Stimulated activated CD8-positive, alpha-beta memory T cell treated with anti-CD3 and anti-CD28 coated beads, Interleukin-4, amount 100 ng/mL, for 24 hours (primary cell): ENCODE data around the gene NBPF26.
"Not testable (repeated sequence)": the region's sequence is repeated elsewhere in the genome, so short reads cannot be mapped to it uniquely, and the experiment has no call there.

ENCODE experiments used
- DNase-seq: peaks from one replicate; pipeline ENCODE4 v3.0.0-alpha.2; 2020; ENCODE audit warnings: low read depth

The NBPF26 gene

GRCh38 chr1:120723715-120724402, at the start of gene NBPF26:
Gene NBPF26 (plus strand): TSS chr1:120723945.
- DNase-seq: peak; percentile 44

GRCh38 chr1:120680106-120680819, 43.5 kb upstream of the NBPF26 start:
- not testable (repeated sequence) for DNase-seq

DNA sequence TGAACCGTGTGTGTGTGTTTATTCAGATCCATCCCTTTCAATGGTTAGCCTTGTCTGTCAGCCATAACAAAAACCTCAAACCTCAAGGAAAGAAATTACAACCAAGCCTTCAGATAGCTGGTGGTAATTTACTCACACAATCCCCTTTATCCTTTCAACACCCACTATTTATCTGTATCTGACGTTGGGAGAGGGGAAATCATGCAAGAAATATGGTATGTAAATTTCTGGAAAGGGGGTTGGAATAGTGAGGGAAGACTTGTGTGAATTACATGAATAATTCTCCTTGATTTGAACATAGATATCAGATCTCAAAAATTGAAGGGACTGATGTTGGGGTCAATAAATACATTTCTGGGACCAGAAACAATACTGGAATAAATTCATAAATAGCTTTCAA, 42.8 kb upstream of the NBPF26 start:
- DNase-seq: not testable (repeated sequence)

DNA sequence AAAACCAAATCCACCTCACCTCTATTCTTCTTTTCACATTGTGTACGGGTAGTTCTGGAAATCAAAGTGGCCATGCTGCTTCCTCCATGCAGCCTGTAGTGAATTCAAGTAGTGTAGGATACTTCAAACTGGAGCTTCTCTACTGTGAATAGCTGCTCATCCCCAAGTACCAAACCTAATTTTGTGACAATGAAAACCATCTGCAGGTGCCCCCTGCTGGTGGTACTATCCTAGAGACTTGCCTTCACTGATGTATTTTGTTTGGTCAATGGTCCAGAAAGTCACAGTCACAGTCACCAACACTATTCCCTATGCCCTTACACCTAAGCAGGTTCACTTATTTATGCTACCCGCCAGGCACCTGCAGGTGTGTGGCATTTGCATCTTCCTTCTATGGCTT, 39.3 kb upstream of the NBPF26 start:
- not testable (repeated sequence) for DNase-seq

DNA sequence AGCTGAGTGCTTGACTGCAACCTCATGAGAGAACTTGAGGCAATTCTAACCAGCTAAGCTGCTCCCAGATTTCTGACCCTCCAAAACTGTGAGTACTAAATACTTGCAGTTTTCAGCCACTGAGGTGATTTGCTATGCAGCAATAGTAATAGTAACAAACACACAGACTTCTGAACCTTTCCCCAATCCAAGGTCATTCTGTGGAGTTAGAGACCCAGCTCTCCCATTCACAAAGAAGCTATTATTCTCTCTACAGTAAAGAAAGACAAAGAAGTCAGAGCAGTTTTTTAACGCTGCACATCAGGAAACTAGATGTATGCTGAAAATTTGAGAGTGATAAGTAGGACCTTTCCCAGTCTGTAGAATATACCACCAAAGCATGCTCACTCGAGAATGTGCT, 38.1 kb upstream of the NBPF26 start:
- not testable (repeated sequence) for DNase-seq

- not testable (repeated sequence) for DNase-seq
Observed at GRCh38 chr1:120687250-120687649, 36.5 kb upstream of the NBPF26 start.

DNA sequence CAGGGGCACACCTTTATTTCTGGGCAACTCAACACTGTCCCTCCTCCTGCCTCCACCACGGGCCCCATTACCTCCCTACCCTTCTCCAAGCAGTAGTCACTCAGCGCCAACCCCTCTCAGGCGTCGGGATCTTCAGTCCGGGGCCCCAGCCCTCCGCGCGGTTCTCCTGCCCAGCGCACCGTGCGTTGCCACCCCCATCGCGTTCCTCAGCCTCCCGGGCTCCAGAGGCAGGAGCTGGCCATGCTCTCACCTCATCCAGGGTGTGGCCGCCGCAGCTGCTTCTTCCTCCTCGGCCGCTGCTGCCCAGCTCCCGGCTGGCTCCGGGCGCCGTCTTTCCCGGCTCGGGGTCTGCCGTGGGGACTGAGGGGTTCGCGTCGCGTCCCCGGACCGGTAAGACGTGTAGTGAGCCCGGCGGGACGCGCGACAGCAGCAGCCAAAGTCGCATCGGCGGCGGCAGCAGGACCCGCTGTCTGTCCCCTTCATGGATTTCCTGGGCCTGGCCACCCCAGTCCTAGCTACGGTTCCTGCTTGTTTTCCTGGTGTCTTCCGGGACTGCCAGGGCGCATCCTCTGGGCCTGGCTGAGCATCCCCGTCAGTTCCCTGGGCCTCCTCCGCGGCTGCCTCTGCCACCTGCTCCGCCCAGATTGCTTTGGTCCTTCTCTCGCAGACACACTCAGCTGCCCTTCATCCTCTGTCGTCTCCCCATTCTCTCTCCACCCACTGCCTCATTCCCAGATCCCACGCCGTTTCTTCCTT, 22.8 kb upstream of the NBPF26 start:
- DNase-seq: not testable (repeated sequence)

GRCh38 chr1:120723358-120723714, 409 bp upstream of the NBPF26 start:
- not testable (repeated sequence) for DNase-seq

DNA sequence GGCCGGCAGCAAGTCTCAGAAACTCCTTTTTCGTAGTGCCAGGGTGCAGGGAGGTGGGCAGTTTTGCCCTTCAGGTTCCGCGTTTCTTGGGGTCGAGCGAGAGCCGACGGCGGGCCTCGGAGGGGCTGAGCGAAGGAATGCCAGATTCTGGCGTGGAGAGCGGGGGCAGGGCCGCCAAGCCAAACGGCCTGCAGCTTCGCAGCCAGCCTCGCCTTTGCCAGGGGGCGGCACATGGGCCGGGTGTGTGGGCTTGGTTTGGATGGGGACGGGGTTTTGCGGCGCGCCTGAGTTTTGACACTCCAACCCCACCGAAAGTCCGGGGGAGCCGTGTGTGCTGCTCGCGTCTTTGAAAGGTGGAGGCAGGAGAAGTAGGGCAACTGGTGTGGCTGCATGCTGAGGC, 762 bp downstream of the NBPF26 start:
- DNase-seq: not testable (repeated sequence)

DNA sequence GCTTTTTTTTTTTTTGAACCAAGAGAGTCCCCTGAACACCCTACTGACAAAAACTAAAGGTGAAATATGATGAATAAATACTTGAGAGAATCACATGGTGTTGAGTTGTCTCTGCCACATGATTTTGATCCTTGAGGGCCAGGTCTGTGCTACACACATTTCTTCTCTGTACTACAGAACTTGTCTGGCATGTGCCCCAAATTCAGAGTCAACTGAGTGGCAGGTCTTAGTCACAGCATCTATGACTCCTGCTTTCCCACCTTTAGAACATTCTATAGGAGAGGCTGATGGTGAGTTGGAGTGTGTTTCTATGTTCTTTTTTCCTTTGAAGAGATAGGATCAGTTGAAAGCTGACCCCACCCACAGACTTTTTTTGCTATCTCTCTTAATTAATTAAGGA, 5.1 kb downstream of the NBPF26 start:
- DNase-seq: not testable (repeated sequence)

DNA sequence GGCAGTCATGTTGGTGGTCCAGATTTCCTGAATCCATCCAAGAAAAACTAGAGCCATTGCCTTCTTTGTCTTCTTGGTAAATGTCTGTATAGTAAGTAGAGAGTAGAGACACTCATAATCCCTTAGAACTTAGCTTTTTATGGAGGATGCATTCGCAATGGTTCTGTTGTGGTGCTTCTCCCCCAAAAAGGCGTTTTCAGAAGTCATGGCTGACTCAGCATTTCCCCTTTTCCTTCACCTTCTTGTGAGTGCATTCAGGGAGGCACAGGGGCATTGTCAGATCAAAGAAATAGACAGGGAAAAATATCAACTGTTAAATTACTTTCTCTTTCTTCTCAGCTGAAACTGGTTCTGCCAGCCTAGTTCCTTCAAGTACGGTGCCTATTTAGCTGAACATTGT, 45.3 kb downstream of the NBPF26 start:
- DNase-seq: not testable (repeated sequence)

DNA sequence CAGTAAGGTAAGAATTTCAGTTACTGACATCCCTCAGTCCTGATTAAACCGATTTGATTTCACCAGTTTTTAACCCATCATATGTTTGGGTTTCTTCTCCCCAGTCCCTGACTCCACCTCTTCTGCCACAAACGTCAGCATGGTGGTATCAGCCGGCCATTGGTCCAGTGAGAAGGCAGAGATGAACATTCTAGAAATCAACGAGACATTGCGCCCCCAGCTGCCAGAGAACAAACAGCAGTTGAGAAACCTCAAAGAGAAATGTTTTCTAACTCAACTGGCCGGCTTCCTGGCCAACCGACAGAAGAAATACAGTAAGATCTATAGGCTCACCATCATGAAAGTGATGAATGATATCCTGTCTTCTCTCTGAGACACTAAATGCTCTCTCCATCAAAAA, 81.7 kb downstream of the NBPF26 start:
- not testable (repeated sequence) for DNase-seq

- DNase-seq: peak; percentile 5
Observed at GRCh38 chr1:120811822-120812221, 88.1 kb downstream of the NBPF26 start.

DNA sequence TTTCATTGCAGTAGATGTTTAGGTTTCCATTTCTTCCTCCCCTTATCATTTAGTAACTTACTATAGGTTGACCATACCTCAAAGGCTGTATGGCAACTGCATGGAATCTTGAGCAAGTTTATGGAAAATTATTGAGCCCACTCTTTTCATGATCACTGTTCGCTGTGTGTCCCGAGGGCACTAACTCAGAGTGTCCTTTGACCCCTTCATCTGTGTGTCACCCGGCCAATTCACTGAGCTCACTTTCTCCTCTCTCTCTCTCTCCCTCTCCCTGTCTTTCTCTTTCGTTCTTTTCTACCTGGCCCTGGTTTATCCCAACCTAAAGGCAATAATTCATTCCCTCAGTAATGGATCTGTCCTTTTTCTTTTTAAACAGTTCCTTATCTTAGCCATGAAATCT, 101.3 kb downstream of the NBPF26 start:
- DNase-seq: not testable (repeated sequence)

- not testable (repeated sequence) for DNase-seq
Observed at GRCh38 chr1:120826623-120827022, 102.9 kb downstream of the NBPF26 start.

DNA sequence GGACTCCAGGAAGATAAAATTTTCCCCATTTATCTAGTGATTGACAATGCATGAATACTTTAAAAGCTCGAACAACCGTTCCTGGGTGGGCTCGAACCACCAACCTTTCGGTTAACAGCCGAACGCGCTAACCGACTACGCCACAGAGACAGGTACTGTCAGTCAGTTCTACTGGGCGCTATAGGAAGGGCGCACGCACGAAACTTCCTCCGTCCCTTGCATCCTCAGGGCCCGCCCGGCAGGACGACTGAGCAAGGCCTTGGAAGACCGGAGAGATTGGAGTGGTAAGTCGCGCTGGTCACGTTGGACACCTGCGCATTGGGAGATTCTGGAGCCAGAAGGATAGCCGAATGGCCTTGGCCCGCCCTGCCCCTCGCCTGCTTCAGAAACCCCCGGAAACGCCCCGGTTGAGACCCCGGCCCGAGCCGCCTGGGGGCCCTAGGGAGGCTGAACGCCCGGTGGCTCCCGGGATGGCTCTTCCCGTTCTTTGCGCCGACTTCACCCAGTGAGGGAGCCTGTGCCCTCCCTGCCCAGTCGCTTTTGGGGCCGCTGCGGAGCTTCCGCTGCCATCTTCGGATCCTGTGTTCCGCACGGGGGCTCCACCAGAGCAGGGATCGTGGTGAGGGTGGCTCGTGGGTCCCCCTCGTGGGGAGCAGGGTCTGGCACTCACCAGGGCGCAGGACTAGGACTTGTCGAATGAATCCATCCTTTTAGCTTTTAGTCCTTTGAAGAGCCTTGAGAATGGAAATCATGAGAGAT, 120.6 kb downstream of the NBPF26 start:
- peak; percentile 45 for DNase-seq

- not testable (repeated sequence) for DNase-seq
Observed at GRCh38 chr1:120844945-120845330, 121.2 kb downstream of the NBPF26 start.

DNA sequence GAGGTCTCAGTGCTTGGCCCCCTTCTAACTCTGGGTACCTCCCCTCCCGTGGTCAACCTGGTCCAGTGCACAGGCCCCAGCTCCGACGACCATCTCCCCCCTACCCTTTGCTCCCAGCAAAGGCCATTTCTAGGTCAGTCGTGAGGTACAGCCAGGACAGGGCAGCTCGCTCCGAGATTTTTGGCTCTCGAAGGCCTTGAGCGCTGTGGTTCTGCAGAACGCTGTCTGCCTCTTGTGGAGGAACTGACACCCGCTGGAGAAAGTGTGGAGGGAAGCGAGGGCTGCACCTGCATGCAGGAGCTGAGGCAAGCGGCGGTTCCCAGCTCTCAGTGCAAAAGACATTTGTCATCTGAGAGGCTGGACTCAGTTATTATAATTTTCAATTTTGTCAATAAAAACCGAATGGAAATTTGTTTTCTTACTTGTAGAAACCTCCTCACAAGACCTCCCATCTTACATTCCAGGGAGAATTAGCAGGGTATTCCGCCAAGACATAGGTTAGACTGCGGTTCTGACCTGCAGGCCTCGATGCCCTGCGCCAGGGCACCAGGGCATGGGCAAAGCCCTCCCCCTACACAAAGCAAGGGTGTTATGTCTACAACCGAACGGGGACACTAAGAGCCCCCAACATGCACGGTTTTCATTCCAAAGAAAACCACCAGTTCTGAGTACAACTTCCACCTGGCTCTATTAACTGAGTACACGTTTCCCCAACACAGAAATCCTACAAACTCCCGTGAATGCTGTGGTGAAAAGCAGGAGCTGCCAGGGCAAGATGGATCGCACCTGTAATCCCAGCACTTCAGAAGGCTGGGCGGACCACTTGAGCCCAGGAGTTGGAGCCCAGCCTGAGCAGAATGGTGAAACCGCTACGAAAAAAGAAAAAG, 125.9 kb downstream of the NBPF26 start:
- DNase-seq: not testable (repeated sequence)

GRCh38 chr1:120850287-120850536, 126.5 kb downstream of the NBPF26 start:
- DNase-seq: not testable (repeated sequence)

DNA sequence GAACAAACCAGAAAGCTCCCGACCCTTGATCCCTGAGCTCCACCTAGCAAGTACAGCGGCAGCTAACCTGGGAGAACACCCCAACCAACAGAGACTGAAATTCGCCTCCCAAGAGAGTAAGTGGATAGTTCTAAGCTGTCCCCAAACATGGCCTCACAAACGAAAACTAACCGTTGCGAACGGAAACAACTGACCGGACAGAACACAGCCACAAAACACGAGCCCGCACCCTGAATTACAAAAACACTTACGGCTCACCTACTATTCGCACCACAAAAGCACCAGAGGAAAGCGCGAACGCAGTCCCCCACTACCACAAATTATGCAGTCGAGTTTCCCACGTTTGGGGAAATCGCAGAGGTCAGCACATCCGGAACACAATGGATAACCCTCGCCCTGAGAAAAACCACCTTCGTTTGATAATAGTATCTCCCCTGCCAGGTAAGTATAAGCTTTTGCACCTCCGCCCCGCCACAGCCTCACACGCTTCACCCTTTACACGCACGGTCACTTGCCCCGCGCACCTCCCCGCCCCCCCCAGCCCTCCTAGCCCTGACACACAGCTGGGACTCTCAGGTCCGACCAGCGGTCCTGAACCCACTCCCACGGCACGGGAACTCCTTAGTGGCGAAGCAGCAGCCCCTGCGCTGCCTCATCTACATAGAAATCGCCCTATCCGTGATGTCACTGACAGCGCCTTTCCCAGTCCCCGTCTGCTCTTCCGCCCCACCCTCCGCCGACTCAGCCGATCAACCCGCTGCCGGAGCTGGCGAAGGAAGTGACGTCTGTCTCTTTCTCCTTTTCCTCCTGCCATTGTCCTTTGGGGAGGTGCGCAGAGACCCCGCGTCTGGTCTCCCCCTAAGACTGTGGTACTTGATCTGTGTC, 127.0 kb downstream of the NBPF26 start:
- peak; percentile 57 for DNase-seq
